ENCODE data around the gene TRPT1.

The TRPT1 gene

DNA sequence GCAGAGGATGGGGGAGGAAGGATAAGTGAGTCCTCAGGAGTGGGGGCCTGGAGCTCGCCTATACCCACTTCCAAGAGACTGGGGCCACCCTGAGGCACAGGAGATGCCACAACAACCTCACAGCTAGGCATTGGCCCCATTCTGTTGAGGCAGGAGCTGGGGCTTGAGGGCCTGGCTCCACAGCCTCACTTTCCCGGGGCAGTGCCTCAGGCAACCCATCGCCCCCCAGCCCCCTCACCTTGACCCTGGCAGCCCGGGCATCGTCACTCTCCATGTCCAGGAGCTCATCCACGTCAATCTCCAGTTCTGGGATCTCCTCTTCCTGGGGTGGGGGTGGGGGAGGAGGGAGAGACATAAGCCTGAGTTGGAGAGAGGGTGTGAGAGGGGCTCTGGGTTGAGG, 19.0 kb upstream of the TRPT1 start:
- H3K9ac ChIP-seq: peak overlapping the region; percentile 81; the same call in 1 of the 2 replicates
- TF ChIP-seq, protein P1, sequence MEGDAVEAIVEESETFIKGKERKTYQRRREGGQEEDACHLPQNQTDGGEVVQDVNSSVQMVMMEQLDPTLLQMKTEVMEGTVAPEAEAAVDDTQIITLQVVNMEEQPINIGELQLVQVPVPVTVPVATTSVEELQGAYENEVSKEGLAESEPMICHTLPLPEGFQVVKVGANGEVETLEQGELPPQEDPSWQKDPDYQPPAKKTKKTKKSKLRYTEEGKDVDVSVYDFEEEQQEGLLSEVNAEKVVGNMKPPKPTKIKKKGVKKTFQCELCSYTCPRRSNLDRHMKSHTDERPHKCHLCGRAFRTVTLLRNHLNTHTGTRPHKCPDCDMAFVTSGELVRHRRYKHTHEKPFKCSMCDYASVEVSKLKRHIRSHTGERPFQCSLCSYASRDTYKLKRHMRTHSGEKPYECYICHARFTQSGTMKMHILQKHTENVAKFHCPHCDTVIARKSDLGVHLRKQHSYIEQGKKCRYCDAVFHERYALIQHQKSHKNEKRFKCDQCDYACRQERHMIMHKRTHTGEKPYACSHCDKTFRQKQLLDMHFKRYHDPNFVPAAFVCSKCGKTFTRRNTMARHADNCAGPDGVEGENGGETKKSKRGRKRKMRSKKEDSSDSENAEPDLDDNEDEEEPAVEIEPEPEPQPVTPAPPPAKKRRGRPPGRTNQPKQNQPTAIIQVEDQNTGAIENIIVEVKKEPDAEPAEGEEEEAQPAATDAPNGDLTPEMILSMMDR (conservative IDR thresholded peaks at IDR 0.05; ENCODE audit: low read depth, low read length): no peak
- H3K36me3 ChIP-seq (ENCODE audit: insufficient read depth): peaks cover 4% of the 10 kb centered on the region; the same call in 1 of the 2 replicates
- H3K27me3 ChIP-seq (ENCODE audit: insufficient read depth, low read depth): no peaks in the 10 kb centered on the region
- no peak overlapping the region for H2AFZ ChIP-seq (ENCODE audit: low read depth)
- H3K4me3 ChIP-seq (IDR thresholded peaks at IDR 0.05; ENCODE audit: insufficient read depth, low read depth, low read length): no peak overlapping the region
- peaks cover 31% of the 10 kb centered on the region for H3K79me2 ChIP-seq (ENCODE audit: insufficient read depth, low read depth)
- H4K20me1 ChIP-seq (ENCODE audit: insufficient read depth): no peaks in the 10 kb centered on the region
- peak overlapping the region; percentile 66; the same call in 1 of the 2 replicates for H3K27ac ChIP-seq
- peaks cover 26% of the 10 kb centered on the region for H3K4me1 ChIP-seq (ENCODE audit: low read depth, poor library complexity, severe bottlenecking)
- H3K4me2 ChIP-seq: peak overlapping the region; percentile 73

DNA sequence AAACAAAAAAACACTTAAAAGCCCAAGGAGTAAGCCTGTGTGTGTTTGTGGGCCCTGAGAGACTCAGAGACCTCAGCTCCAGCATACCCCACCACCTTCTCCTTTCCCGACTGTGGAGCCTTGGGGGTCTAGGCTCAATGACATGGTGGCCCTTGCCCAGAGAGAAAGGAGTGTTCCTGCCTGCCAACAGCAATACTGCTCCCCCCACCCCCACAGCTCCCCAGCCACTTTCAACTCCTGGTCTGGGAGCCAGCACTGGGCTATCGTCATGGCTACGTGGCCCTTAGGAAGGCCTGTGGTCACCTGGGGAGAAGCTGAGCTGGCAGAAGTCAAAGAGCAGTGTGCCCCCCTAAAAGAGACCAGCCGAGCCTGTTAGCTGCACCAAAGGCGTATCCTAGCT, 18.1 kb upstream of the TRPT1 start:
- no peaks in the 10 kb centered on the region for H3K27me3 ChIP-seq (ENCODE audit: insufficient read depth, low read depth)
- no peak overlapping the region for H2AFZ ChIP-seq (ENCODE audit: low read depth)
- H3K9ac ChIP-seq: no peak overlapping the region
- H4K20me1 ChIP-seq (ENCODE audit: insufficient read depth): no peaks in the 10 kb centered on the region
- H3K36me3 ChIP-seq (ENCODE audit: insufficient read depth): peaks cover 4% of the 10 kb centered on the region; the same call in 1 of the 2 replicates
- no peak overlapping the region; the same call in 1 of the 2 replicates for H3K4me2 ChIP-seq
- H3K4me1 ChIP-seq (ENCODE audit: low read depth, poor library complexity, severe bottlenecking): peaks cover 35% of the 10 kb centered on the region
- H3K27ac ChIP-seq: no peak overlapping the region
- peaks cover 31% of the 10 kb centered on the region for H3K79me2 ChIP-seq (ENCODE audit: insufficient read depth, low read depth)
- no peak overlapping the region for H3K4me3 ChIP-seq (IDR thresholded peaks at IDR 0.05; ENCODE audit: insufficient read depth, low read depth, low read length)
- TF ChIP-seq, protein P1 (conservative IDR thresholded peaks at IDR 0.05; ENCODE audit: low read depth, low read length): no peak

DNA sequence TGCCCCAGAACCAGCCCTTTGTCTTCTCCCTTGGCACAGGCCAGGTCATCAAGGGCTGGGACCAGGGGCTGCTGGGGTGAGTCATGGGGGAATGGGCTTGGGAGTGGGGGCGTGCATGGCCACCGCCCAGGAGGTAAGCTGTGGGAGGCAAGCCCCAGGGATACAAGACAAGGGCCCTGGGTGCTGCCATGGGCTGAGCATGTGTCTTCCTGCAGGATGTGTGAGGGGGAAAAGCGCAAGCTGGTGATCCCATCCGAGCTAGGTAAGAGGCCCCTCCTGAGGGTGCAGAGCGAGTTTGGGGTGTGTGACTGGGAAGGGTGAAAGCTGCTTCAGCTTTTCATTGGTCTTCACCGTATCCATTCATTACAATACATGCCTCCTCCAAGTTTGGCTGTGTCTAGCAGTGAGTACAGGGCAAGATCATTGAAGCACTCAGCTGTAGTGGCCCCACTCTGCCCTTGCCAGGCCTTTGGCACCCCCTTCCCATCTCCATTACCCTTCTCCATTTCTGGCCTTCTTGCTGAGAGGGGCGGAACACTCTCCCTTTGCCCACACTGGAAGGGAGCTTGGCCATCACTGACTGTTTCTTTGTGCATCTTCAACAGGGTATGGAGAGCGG, 17.4 kb upstream of the TRPT1 start:
- no peaks in the 10 kb centered on the region for H4K20me1 ChIP-seq (ENCODE audit: insufficient read depth)
- no peak overlapping the region for H2AFZ ChIP-seq (ENCODE audit: low read depth)
- H3K27me3 ChIP-seq (ENCODE audit: insufficient read depth, low read depth): no peaks in the 10 kb centered on the region
- no peak overlapping the region for H3K27ac ChIP-seq
- TF ChIP-seq, protein P1 (conservative IDR thresholded peaks at IDR 0.05; ENCODE audit: low read depth, low read length): no peak
- H3K36me3 ChIP-seq (ENCODE audit: insufficient read depth): peaks cover 4% of the 10 kb centered on the region; the same call in 1 of the 2 replicates
- H3K4me3 ChIP-seq (IDR thresholded peaks at IDR 0.05; ENCODE audit: insufficient read depth, low read depth, low read length): no peak overlapping the region
- H3K79me2 ChIP-seq (ENCODE audit: insufficient read depth, low read depth): peaks cover 31% of the 10 kb centered on the region
- H3K4me2 ChIP-seq: no peak overlapping the region
- H3K9ac ChIP-seq: no peak overlapping the region
- H3K4me1 ChIP-seq (ENCODE audit: low read depth, poor library complexity, severe bottlenecking): peaks cover 35% of the 10 kb centered on the region

DNA sequence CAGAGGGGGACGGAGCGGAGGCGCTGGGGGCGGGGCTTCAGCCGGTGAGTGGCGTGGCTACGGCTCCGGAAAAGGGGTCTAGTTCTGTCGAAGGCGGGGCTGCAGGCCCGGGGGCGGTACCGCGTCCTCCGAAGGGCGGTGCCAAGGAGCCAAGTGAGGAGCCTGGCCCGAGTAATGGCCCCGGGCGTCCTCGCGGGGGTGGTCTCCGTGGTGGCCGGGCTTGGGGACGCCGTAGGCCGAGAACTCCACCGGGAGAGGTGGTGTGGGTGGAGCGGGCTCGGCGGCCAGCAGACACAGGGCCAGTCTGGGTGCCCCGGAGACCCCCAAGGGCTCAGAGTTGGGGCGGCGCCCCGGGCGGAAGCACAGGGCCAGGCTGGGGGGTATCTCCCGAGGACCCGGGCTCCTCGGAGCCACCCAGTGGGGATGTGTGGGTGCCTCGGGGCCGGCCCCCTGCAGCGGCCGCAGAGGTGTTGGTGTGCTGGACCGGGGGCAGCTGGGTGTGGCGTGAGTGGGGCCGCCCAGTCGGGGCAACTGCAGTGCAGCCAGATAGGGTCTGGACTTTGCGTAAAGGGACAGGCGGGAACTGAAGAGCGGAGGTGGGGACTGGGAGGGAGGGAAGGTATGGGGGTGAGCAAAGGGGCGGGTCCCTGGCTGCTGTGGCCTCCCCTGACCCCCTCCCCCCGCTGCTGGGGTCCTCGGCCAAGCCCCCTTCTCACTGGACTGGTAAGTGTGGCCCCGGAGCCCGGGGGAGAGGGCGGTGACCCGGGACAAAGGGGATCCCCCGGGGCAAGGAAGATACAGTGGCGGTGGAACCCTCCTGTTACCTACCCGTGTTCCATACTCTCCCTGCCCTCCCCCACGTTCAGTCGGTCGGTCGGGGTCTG, 15.7 kb upstream of the TRPT1 start:
- Histone ChIP-seq H3K4me2 (peak overlapping the region; percentile 86), H3K9ac (peak overlapping the region; percentile 44; the same call in 1 of the 2 replicates), H4K20me1 (ENCODE audit: insufficient read depth) (no peaks in the 10 kb centered on the region), H3K36me3 (ENCODE audit: insufficient read depth) (peaks cover 4% of the 10 kb centered on the region; the same call in 1 of the 2 replicates), H3K79me2 (ENCODE audit: insufficient read depth, low read depth) (peaks cover 31% of the 10 kb centered on the region), H3K4me3 (IDR thresholded peaks at IDR 0.05; ENCODE audit: insufficient read depth, low read depth, low read length) (no peak overlapping the region), H2AFZ (ENCODE audit: low read depth) (peak overlapping the region; percentile 52), H3K27me3 (ENCODE audit: insufficient read depth, low read depth) (no peaks in the 10 kb centered on the region), H3K27ac (no peak overlapping the region), H3K4me1 (ENCODE audit: low read depth, poor library complexity, severe bottlenecking) (peaks cover 35% of the 10 kb centered on the region)
- TF ChIP-seq, protein P1 (conservative IDR thresholded peaks at IDR 0.05; ENCODE audit: low read depth, low read length): 0 out of 2 replicates have a peak, but pooled peaks have one; percentile 9
